ENCODE measurements around the gene LMO3. TPM values are rescaled to one million over a fixed set of nuclear protein-coding genes. Genes with fewer than 3 reads are reported as not detected.

The LMO3 gene
- polyA plus RNA-seq, 1 donor: 0.95 TPM

GRCh38 chr12:16600525-16600924, 5.4 kb downstream of the LMO3 start:
- DNase-seq (ENCODE audit: low read depth): no peak

DNA sequence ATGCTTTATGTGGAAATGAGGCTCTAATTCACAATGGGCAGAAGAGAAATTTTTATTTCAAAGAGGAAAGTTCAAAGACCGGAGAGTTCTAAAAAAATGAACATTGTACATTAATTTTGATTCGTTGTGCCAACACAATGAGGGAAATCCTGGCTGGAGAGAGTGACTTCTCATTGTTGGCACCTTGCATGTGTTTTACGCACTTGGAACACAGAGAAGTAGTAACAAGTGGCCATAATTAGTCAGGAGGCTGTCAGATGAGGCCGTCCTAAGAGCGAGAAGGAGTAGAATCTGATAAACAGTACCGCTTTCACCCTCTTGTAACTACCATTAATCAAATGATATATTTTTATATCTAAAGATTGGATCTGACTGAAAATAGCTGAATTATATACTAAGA, 6.9 kb downstream of the LMO3 start:
- no peak for DNase-seq (ENCODE audit: low read depth)

DNA sequence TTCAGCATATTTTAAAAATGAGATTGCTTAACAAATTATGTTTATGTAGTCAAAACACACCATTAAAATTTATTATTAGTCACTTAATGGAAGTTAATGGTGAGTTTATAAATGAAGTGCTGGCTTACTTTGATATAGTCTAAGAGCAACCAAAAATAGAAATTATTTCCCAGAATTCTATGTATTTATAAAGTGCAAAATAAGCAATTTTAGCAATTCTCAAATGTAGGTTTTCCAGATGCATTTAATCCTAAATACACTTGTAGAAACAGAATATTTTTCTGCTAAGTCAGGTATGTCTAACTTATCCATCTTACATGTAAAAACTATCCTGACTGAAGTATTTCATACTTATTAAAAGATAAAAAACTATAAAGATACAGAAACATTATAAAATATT, 11.2 kb downstream of the LMO3 start:
- no peak for DNase-seq (ENCODE audit: low read depth)

DNA sequence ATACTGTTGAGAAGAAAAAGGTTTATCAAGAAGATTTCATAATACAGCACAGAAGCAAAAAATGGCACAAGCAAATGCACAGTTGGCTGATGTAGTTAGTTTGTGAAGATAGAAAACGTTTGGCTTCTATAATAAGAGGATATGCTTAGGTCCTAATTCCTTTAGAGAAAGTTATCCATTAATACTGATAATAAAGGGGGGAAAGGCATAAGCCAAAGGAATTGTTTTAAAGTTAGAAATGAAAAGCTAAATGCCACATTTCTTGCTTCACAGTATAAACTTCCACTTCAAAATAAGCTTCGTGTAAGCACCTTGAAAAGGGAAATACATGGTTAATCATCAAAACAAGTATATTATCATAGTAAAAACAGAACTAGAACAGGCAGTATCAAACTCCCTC, 12.4 kb downstream of the LMO3 start:
- DNase-seq (ENCODE audit: low read depth): no peak

- DNase-seq (ENCODE audit: low read depth): no peak
Measured at GRCh38 chr12:16590645-16591044, 15.3 kb downstream of the LMO3 start.

DNA sequence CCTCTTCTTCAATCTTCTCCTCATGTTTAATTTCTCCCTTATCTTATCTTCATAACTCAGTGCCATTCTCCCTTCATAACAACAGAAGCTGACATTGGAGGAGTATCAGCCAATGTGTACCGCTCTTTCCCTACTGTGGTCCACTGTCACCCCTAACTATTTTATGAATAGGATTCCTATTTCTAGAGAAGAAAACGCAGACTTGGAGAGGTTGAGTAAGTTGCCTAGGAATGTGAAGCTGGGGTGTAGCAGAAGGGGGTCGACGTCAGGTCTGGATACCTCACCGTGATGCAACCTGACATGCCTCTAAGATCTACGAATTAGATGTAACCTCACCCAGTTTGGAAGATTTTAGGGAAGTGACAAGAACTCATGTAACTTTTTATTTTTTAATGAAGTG, 17.1 kb downstream of the LMO3 start:
- no peak for DNase-seq (ENCODE audit: low read depth)

GRCh38 chr12:16587514-16587913, 18.4 kb downstream of the LMO3 start:
- DNase-seq (ENCODE audit: low read depth): no peak

DNA sequence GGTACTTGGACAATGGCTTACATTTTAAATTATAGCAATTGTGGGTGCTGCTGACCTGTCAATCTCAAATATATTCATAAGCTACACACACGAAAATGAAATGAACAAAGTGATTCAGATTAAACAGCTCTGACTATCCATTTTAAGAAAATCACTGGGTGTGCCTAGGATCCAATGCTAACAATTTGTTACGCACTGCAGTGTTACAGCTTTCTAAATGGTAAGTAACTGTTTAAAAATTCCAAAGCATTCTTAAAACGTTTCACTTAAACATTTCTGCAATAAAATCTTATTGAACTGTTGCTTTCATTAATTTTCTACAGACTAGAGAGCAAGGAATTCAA, 18.9 kb downstream of the LMO3 start:
- no peak for DNase-seq (ENCODE audit: low read depth)

GRCh38 chr12:16586350-16587109, 19.4 kb downstream of the LMO3 start:
- DNase-seq (ENCODE audit: low read depth): no peak

DNA sequence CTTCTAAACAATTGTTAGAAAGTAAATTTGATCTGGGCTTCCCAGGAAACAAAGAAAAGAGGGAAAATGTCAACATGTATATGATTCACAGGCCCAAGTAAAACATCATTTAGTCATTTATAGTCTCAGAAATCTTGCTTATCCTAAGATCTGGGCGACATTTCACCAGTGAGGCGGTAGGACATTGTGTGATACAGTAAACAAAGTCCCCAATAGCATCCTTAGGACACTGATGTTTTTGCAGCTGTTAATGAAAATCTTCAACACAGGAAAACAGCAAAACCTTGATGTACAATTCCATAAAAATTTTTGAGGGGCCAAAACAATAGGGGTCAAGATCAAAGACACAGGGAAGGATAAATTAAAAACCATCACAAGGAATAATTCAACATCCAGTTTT, 20.2 kb downstream of the LMO3 start:
- DNase-seq (ENCODE audit: low read depth): no peak

DNA sequence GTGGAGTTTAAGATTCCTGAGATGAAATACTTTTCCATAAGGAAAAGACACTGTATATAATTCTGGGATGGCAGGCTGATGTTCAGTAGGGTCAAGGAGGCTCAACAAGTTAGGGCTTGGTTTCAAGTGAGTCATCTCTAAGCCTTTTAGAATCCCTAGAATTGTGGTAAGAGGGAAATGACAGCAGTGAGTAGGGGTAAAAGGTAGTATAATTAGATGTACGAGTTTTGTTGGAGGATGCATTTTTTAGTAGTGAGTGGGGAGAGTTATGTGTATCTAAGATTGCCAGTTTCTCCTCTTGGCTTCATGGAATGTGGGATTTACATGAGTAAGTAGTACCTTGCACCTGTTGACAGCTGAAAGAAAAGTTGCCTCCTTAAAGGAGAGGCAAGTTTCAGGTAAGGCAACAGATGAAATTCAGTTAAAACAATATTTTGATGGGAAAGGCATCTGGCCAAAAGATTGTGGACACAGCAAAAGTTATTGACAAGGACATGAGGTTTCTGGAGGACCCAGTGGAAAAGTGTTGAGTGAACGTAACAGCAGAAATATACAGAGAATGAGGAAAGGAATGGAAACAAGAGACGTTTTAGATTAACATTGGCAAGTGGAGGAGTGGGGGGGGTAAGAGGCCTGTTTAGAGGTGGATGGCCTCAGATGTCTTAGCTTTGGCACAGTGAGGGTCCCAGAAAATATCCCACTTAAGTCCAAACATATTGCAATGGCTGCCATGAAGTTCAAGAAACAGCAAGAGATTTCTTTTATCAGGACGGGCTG, 21.8 kb downstream of the LMO3 start:
- DNase-seq (ENCODE audit: low read depth): no peak

- no peak for DNase-seq (ENCODE audit: low read depth)
Measured at GRCh38 chr12:16581416-16581815, 24.5 kb downstream of the LMO3 start.

GRCh38 chr12:16579041-16579440, 26.9 kb downstream of the LMO3 start:
- no peak for DNase-seq (ENCODE audit: low read depth)

DNA sequence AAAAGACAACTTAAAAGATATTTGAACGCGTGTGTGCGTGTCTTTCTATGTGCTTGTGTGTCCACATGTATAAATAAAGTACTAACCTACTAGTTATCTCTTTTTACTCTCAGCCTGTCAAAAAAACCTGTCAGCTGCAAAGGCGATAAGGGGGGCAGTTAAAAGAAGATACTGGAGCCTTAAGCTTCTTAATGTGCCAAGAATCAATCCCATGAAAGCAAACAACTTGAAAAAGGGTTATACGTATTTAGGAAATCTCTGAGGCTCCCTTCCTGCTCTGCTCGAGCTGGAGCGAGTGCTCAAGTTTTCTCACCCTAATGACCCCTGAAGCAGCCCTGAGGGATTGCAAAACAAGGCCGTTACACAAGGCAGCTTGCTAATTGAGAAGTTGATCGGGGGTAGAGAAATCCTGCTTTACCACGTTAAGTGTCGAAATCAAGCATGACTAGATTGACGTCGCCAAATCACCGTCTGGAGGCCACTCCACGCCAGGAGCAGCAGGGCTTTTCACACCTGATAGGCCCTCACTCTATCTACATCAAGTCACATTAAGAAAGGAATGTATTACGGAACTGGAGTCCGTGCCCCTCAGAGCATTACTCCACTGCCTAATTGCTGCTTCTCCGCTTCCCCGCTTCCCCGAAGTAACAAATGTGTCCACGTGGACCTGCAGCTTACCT, 32.4 kb downstream of the LMO3 start:
- no peak for DNase-seq (ENCODE audit: low read depth)

GRCh38 chr12:16568873-16569272, 37.1 kb downstream of the LMO3 start:
- no peak for DNase-seq (ENCODE audit: low read depth)

- DNase-seq (ENCODE audit: low read depth): no peak
Measured at GRCh38 chr12:16564675-16565074, 41.3 kb downstream of the LMO3 start.

DNA sequence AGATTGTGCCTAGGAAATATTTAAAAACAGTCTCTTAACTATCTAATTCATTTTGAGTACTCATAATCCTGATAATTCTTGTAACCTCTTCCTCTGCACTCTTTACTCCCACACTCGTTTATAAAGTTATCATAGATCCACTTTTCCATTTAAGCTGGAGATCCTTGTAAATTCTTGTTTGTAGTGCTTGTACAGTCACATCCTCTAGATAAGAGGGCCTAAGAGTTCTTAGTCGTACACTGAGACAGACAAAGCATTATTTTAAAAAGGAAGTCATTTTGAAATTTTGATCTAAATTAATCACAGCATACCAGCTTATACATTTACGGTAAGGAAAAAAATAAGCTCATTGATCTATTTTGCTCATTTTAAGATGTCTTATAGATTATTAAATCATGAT, 42.5 kb downstream of the LMO3 start:
- DNase-seq (ENCODE audit: low read depth): no peak

GRCh38 chr12:16562921-16563320, 43.0 kb downstream of the LMO3 start:
- no peak for DNase-seq (ENCODE audit: low read depth)

DNA sequence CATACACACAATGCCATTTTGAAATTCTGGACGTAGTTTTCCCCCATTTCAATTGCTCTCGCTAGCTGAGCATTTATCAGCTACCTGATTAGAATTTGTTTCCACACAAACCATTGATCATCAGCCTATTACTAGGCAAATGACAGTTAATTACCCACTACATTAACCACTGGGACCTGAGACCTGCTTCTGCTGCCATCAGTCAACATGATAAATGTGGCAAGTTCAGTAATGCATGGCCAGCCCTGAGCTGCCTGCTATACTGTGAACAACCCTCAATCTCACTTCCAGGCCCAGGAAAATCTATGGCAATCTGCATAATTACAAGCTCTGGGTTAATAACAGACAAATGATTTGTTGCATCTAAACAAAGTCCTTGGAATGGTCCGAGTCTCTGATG, 43.5 kb downstream of the LMO3 start:
- no peak for DNase-seq (ENCODE audit: low read depth)

GRCh38 chr12:16560273-16560672, 45.7 kb downstream of the LMO3 start:
- DNase-seq (ENCODE audit: low read depth): no peak

DNA sequence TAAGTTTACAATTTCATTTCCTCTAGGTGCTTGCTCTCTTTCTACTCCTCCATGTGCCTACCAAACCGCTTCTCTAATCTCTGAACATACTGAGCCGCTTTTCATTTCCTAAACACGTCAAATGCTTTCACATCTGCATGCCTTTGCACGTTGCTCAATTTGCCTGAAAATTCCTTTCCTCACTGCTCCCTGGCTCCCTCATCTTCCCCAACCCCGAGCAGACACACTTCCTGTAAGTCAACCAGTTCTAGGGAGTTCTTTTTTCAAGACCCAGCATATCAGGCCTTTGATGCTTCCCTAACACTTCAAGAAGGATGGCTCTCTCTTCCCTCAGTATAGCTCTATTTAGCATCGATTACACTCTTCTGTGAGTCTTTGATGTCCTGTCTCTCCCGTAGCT, 50.3 kb downstream of the LMO3 start:
- no peak for DNase-seq (ENCODE audit: low read depth)

- DNase-seq (ENCODE audit: low read depth): no peak
Measured at GRCh38 chr12:16553457-16553856, 52.5 kb downstream of the LMO3 start.

- no peak for DNase-seq (ENCODE audit: low read depth)
Measured at GRCh38 chr12:16552301-16552700, 53.7 kb downstream of the LMO3 start.

Measured in forelimb muscle (tissue), 1 donor.